ENCODE results near the gene DNAI4.
"Not testable (repeated sequence)": the region's sequence is repeated elsewhere in the genome, so short reads cannot be mapped to it uniquely, and the experiment has no call there.

The DNAI4 gene

GRCh38 chr1:66809736-66810326 lies 114.8 kb downstream of the DNAI4 start (continued):
- TF ChIP-seq ZNF580 (tag by site-specific recombination; IDR thresholded peaks at IDR 0.05), result no peak
- TF ChIP-seq REPIN1 (tag by site-specific recombination; IDR thresholded peaks at IDR 0.05; ENCODE audit: low read depth), result no peak

GRCh38 chr1:66809245-66809644 lies 115.4 kb downstream of the DNAI4 start:
- no peaks in the 10 kb centered on the region for H3K36me3 ChIP-seq (ENCODE audit: control insufficient read depth in 2 of 2, insufficient read depth in 1 of 2, low read length in 2 of 2)
- POLR2A ChIA-PET, result no interaction called here
- CTCF ChIA-PET, result no interaction called here
- TF ChIP-seq ZNF341 (tag by site-specific recombination; IDR thresholded peaks at IDR 0.05; ENCODE audit: low read depth), result no peak
- no peak for TF ChIP-seq ZNF324 (tag by site-specific recombination; IDR thresholded peaks at IDR 0.05)
- TF ChIP-seq TCF7L2 (IDR thresholded peaks at IDR 0.05; ENCODE audit: borderline replicate concordance, low read depth, low read length), result no peak
- TF ChIP-seq KLF8 (tag by site-specific recombination; IDR thresholded peaks at IDR 0.05), result no peak
- TF ChIP-seq ZNF155 (tag by site-specific recombination; IDR thresholded peaks at IDR 0.05), result no peak
- TF ChIP-seq ZNF394 (tag by site-specific recombination; IDR thresholded peaks at IDR 0.05; ENCODE audit: borderline replicate concordance), result no peak
- no peak for TF ChIP-seq ZNF621 (tag by site-specific recombination; IDR thresholded peaks at IDR 0.05)
- no peak for TF ChIP-seq ZBTB20 (tag by site-specific recombination; IDR thresholded peaks at IDR 0.05)
- no peak for TF ChIP-seq ZNF280C (tag by site-specific recombination; IDR thresholded peaks at IDR 0.05)
- H3K4me3 ChIP-seq (ENCODE audit: low read depth, low read length), result no peak overlapping the region
- no peaks in the 10 kb centered on the region for H3K4me1 ChIP-seq (ENCODE audit: control insufficient read depth, insufficient read depth, low read length)
- H3K27ac ChIP-seq (ENCODE audit: extremely low read depth, low read depth, low read length), result no peak overlapping the region
- no peaks in the 10 kb centered on the region for H3K9me3 ChIP-seq (ENCODE audit: control insufficient read depth, insufficient read depth, low read depth, low read length)

GRCh38 chr1:66795839-66796238 lies 128.8 kb downstream of the DNAI4 start:
- H3K4me3 ChIP-seq (ENCODE audit: low read depth, low read length); POLR2A ChIA-PET; H3K36me3 ChIP-seq (ENCODE audit: control insufficient read depth in 2 of 2, insufficient read depth in 1 of 2, low read length in 2 of 2); H3K9me3 ChIP-seq (ENCODE audit: control insufficient read depth, insufficient read depth, low read depth, low read length); CTCF ChIA-PET; H3K27ac ChIP-seq (ENCODE audit: extremely low read depth, low read depth, low read length); H3K4me1 ChIP-seq (ENCODE audit: control insufficient read depth, insufficient read depth, low read length): not testable (repeated sequence)
- peak; percentile 97 for TF ChIP-seq ZNF146 (tag by site-specific recombination; IDR thresholded peaks at IDR 0.05)
- TF ChIP-seq ZNF580 (tag by site-specific recombination; IDR thresholded peaks at IDR 0.05), result peak; percentile 61; the same call in 1 of the 2 replicates
- TF ChIP-seq ZNF280D (tag by site-specific recombination; IDR thresholded peaks at IDR 0.05), result 0 out of 2 replicates have a peak, but pooled peaks have one; percentile 65

Measured in HEK293 (cell line).